ENCODE results near the gene UBR7.

Gene UBR7

GRCh38 chr14:93249128-93249831, 42.2 kb downstream of the UBR7 start:
- DNase-seq (ENCODE audit: low spot score), result no peak

GRCh38 chr14:93262446-93262845, 55.4 kb downstream of the UBR7 start:
- no peak for DNase-seq (ENCODE audit: low spot score)

- DNase-seq (ENCODE audit: low spot score), result no peak
These were observed 56.4 kb downstream of the UBR7 start for GRCh38 chr14:93263416-93263815.

- DNase-seq (ENCODE audit: low spot score), result no peak
These were observed 59.1 kb downstream of the UBR7 start for GRCh38 chr14:93266127-93266526.

DNA sequence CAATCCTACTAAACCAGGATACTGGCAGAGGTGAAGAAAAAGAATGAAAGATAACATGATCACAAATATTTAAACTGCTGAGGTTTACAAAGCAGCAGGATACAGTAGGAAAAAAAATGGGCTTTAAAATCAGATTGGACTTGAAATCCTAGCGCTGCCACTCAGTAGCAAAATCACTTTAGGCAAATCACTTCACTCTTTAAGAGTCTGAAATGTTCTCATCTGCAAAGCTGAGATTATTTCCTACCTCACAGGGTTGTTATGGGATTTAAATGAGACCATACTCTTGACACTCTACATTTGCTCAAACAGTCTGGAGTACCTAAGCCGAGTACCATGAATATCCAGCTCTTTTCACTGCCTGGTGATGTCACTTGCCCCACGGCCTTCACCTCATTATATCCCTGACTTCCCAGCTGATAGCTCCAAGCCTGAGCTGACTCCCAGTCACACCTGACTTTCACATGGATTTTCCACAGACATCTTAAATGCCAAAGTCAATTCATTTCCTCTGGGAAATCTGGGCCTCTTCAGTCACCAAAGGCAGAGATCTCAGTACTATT, 60.2 kb downstream of the UBR7 start:
- no peak for DNase-seq (ENCODE audit: low spot score)

- DNase-seq (ENCODE audit: low spot score), result no peak
These were observed 61.4 kb downstream of the UBR7 start for GRCh38 chr14:93268406-93268805.

DNA sequence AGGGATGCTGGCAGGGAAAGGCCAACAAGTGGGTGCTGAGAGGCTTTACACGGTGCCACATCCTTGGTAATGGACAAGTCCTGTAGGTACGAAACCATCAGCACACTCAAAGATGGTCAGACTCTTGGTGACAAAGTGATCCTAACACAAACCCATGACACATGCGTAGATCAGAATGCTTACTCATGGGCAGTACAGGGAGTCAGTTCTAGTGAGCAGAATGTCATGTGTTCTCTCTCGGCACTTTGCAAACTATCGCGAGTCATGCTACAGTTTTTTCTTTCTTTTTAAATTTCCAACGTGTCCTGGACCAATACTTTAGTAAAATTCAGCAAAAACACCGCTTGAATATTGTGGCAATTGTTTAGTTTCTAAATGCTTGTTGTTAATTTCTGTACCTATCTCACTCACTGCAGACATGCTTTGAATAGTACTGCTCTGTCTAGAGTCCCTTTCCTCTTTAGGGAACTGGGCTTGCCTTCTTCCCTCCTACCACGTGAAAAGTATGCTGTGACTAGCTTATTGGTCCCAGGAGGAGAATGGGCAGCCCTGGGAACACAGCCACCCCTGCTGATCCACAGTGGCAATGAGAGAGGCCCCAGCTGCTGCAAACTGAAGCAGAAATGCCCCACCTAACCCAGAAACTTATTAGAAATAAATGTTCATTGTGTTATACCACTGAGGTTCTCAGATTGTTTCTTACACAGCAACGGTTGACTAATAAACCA, 62.4 kb downstream of the UBR7 start:
- DNase-seq (ENCODE audit: low spot score), result no peak

DNA sequence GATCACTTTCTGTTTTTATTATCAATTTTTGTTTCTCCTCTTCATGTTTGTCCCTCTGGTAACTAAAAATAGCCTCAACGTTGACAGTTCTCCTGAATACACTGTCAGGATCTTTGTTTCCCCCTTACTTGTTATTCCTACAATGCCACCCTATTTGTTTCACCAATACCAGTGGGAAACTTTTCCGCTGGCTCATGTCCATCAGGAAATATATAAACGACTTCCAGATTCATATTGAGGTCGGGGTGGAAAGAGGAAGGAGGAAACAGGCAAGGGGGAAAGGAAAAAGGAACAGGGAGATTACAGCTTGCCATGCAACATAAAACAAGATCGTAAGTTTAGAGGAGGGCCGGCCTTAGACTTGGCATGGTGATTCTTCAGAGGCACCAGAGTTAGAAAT, 64.1 kb downstream of the UBR7 start:
- DNase-seq (ENCODE audit: low spot score), result no peak

DNA sequence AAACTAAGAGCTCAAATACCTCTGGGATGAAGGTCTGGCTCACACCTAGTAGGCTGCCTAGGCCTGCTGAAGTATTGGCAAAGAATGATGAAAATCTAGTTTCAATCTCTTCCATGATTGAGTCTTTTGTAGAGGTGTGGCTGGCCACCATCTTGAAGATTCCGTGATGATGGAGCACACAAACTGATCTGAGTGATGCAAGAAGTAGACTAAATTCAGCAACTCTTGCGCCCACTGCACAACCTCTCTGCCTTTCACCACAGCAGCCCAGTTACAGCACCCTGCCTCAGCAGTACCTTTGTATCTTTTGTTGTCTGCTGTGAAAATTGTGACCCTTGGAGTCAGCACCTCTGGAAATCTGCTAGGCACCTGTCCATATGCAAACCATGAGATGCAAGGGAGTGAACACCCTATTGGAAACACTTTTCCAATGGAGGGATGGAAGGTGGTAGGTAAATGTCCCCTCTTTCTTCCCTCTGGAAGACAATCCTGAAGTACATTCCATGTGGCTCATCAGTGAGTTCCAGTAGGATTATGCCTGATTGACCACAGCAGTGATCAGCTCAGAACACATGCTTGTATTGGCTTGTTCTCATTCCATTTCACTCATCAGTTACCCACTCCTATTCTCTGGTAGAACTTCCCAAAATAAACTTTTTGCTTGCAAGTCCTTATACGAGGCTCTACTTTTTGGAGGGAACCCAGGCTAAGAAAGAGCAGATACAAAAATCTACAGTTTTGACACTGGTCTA, 67.2 kb downstream of the UBR7 start:
- no peak for DNase-seq (ENCODE audit: low spot score)

GRCh38 chr14:93276031-93276716, 69.1 kb downstream of the UBR7 start:
- DNase-seq (ENCODE audit: low spot score), result no peak
